Measurements from ENCODE around the gene HBB.
"Not testable (repeated sequence)": the region's sequence is repeated elsewhere in the genome, so short reads cannot be mapped to it uniquely, and the experiment has no call there.

HBB gene

DNA sequence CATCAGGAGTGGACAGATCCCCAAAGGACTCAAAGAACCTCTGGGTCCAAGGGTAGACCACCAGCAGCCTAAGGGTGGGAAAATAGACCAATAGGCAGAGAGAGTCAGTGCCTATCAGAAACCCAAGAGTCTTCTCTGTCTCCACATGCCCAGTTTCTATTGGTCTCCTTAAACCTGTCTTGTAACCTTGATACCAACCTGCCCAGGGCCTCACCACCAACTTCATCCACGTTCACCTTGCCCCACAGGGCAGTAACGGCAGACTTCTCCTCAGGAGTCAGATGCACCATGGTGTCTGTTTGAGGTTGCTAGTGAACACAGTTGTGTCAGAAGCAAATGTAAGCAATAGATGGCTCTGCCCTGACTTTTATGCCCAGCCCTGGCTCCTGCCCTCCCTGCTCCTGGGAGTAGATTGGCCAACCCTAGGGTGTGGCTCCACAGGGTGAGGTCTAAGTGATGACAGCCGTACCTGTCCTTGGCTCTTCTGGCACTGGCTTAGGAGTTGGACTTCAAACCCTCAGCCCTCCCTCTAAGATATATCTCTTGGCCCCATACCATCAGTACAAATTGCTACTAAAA is at the start of gene HBB:
HBB (minus strand) TSS at position 340 of the 579 bp plus-strand sequence; CDS start at position 290, 50 bp downstream.
- DNase-seq = no peak

DNA sequence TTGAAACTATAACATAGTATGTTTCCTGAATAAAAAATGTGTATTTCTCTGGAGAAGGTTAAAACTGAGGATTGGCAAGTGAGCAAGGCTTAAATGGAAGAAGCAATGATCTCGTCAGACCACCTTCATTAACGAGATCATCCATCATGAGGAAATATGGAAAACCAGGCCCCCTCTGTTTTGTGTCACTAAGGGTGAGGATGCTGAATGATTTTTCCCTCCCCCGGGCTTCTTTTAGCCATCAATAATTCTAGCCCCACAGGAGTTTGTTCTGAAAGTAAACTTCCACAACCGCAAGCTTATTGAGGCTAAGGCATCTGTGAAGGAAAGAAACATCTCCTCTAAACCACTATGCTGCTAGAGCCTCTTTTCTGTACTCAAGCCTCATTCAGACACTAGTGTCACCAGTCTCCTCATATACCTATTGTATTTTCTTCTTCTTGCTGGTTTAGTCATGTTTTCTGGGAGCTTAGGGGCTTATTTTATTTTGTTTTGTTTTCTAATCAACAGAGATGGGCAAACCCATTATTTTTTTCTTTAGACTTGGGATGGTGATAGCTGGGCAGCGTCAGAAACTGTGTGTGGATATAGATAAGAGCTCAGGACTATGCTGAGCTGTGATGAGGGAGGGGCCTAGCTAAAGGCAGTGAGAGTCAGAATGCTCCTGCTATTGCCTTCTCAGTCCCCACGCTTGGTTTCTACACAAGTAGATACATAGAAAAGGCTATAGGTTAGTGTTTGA is 48.7 kb upstream of the HBB start:
- DNase-seq = no peak

DNA sequence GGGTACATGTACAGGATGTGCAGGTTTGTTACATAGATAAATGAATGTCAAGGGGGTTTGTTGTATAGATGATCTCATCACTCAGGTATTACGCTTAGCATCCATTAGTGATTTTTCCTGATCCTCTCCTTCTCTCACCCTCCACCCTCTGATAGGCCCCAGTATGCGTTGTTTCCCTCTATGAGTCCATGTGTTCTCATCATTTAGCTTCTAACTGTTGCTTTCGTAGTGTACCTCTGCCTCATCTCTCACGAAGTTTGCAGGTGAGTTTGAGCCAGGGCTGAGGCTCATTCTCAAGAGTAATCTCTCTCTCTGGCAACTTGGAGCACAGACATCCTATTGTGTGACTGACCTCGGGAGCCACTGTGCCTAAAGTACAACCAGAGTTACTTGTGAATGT is 47.5 kb upstream of the HBB start:
- DNase-seq = no peak

DNA sequence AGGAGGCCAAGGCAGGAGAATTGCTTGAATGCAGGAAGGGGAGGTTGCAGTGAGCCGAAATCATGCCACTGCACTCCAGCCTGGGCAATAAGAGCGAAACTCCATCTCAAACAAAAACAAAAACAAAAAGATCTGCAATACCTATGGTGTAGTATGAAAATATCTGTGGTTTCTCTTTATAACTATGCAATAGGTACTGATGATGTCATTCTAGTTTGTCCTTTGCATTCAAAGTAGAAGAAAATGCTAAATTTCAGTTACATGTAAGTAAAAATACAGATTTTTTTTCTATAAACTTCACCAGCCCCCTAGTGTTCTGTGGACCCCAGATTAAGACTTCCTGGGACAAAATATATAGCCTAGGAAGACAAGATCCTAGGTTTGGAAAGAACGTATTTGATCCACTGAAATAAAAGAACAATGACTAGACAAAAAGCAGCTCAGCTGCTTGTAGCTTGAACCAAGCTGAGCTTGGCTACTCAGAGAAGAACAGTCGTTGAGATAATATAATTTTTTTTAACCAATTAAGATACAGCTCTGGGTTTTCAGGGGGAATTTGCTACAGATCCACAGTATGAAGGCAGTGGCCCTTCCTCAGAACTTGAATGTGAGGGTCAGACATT is 45.6 kb upstream of the HBB start:
- no peak for DNase-seq

DNA sequence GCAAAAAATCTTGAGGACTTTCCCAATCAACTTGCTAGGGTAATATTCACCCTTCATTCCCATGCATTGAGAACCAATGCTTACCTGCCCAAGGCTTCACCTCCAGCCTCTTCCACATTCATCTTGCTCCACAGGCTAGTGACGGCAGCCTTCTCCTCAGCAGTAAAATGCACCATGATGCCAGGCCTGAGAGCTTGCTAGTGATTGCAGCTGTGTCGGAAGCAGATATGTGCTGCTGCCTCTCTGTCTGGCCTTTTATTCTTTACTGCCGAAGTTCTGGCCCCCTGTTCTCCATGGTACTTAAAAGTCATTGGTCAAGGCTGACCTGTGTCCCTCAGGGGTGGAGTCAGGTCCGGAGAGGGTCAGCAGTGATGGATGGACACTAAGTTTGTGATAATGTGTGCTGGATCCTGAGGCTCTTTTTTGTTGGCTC is 42.9 kb upstream of the HBB start, which contains the start of gene HBE1:
HBE1 (minus strand) TSS at position 231 of the 433 bp plus-strand sequence; CDS start at position 176, 55 bp downstream.
- no peak for DNase-seq

DNA sequence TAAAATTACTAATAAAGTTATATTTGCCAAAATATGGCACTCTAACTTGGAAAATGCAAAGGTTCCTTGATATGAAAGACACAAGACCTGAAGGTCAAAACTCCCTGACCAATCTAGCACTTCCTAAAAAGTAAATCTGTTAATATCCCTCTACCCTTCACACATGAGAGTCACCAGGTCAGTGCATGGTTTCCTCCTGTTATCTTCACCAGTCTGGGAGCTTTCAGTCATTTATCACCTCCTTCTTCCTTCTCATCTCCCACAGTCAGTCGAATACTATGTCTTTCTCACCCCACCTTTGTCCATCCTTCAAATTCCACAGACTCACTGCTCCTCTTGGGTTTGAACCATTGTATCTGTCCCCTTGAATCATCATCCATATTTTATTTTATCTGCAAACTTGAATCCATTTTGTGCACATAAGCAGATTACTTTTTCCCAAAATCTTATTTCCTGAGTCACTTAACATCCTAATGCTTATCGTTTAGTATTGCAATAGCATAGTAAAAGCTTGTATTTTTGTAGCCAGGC is 40.2 kb upstream of the HBB start:
- DNase-seq = no peak

DNA sequence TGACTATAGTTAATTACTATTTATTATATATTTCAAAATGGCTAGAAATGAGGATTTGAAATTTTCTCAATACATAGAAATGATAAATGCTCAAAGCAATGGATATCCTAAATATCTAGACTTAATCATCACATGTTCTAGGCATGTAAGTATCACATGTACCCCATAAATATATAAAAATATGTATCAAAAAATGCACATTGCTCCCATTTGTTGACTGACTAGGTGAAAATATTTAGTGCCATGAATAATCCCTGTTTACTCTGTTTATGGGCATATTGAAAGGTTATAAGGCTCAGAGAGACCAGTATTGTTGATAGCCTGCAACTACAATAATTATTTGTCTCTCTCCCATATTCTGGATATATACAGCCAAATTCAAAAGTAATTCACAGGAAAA is 39.7 kb upstream of the HBB start:
- DNase-seq = no peak

DNA sequence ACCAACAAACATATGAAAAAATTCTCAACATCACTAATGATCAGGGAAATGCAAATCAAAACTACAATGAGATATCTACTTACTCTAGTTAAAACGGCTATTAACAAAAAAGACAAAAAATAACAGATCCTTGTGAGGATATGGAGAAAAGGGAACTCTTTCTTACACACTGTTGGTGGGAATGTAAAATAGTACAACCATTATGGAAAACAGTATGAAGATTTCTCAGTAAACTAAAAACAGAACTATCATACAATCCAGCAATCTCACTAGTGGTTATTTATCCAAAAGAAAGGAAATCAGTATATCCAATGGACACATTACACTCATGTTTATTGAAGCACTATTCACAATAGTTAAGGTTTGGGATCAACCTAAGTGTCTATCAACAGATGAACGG is 39.0 kb upstream of the HBB start:
- no peak for DNase-seq

DNA sequence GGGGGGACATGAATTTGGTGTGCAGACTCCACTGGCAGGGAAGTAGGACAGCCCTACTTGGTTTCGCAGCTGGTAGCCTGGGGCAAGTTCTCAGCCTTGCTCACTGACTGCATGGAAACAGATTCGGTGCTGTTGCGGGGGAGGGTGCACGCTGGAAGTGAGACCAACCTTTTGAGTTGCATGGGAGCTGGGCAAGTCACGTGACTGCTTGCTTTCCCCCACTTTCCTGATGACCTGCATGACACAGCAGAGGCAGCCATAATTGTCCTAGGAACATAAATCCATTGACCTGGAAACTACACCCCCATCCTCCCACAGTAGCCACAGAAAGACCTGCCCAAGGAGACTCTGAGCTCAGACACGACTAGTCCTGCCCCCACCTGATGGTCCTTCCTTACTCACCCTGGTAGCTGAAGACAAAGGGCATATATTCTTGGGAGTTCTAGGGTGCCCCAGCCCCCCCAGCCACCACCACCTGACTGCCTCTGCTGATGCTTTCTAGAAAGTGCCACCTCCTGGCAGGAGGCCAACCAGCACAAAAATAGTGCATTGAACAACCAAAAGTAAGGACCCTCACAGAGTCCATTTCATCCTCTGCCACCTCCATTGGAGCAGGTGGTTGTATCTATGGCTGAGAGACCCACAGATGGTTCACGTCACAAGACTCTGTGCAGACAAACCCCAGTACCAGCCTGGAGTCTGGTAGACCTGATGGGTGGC is 31.8 kb upstream of the HBB start:
- no peak for DNase-seq

DNA sequence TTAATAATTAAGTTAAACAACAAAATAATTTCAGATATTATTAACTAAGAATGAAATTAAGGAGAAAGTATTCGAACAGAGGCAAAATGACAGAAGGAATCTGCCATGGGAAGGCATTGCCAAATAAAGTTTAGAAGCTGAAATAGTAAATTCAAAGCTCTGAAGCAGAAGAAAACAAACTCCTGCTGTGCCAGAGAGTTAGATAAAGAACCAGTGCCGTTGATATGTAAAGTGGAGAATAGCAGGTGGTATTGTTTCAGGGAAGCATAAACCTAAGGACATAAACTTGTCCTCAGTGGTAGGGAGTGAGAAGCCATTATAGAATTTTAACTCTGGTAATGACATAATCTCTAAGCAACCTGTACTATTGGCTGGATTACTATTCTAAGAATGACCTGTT is 30.4 kb upstream of the HBB start:
- no peak for DNase-seq

DNA sequence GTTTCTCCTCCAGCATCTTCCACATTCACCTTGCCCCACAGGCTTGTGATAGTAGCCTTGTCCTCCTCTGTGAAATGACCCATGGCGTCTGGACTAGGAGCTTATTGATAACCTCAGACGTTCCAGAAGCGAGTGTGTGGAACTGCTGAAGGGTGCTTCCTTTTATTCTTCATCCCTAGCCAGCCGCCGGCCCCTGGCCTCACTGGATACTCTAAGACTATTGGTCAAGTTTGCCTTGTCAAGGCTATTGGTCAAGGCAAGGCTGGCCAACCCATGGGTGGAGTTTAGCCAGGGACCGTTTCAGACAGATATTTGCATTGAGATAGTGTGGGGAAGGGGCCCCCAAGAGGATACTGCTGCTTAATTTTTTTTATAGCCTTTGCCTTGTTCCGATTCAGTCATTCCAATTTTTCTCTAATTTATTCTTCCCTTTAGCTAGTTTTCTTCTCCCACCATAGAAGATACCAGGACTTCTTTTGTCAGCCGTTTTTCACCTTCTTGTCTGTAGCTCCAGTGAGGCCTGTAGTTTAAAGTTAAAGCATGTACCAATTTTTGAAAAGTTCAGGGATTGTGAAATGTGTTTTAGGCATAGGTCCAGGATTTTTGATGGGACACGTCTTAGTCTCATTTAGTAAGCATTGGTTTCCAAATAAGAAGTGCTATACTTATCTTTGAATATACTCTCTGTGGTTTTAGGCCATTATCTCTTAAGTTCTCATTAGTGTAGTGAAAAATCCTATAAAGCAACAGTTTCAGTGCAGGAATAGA is 28.0 kb upstream of the HBB start, which contains the start of gene HBG2:
HBG2 (minus strand) TSS at position 136 of the 768 bp plus-strand sequence; CDS start at position 83, 53 bp downstream.
- DNase-seq = not testable (repeated sequence)

DNA sequence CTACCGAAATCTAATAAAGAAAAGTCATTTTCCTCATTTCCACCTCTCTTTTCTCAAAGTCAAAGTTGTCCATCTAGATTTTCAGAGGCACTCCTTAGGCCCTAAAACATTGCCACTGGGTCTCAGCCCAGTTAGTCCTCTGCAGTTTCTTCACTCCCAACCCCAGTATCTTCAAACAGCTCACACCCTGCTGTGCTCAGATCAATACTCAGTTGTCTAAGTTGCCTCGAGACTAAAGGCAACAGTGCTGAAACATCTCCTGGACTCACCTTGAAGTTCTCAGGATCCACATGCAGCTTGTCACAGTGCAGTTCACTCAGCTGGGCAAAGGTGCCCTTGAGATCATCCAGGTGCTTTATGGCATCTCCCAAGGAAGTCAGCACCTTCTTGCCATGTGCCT is 27.2 kb upstream of the HBB start:
- DNase-seq = not testable (repeated sequence)

DNA sequence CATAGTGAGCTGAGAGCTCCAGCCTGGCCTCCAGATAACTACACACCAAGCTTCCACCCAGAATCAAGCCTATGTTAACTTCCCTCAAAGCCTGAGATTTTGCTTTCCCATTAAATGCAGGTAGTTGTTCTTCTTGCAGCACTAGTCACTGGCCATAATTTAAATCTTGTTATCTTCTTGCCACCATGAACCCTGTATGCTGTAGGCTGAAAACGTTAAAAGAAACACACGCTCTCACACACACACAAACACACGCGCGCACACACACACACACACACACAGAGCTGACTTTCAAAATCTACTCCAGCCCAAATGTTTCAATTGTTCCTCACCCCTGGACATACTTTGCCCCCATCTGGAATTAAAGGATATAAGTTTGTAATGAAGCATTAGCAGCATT is 26.6 kb upstream of the HBB start:
- not testable (repeated sequence) for DNase-seq

DNA sequence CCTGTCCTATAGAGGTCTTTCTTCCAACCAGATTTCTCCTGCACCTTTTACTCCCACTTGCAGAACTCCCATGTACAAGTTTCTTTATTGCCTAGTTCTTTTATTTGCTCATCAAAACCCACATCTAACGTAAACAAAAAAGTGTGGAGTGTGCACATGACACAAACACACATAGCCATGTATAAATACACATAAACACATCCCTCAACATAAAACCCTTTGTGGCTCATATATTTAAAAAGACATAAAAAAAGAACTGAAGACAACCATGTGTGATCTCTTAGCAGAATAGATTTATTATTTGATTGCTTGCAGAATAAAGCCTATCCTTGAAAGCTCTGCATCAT is 26.0 kb upstream of the HBB start:
- DNase-seq = no peak

DNA sequence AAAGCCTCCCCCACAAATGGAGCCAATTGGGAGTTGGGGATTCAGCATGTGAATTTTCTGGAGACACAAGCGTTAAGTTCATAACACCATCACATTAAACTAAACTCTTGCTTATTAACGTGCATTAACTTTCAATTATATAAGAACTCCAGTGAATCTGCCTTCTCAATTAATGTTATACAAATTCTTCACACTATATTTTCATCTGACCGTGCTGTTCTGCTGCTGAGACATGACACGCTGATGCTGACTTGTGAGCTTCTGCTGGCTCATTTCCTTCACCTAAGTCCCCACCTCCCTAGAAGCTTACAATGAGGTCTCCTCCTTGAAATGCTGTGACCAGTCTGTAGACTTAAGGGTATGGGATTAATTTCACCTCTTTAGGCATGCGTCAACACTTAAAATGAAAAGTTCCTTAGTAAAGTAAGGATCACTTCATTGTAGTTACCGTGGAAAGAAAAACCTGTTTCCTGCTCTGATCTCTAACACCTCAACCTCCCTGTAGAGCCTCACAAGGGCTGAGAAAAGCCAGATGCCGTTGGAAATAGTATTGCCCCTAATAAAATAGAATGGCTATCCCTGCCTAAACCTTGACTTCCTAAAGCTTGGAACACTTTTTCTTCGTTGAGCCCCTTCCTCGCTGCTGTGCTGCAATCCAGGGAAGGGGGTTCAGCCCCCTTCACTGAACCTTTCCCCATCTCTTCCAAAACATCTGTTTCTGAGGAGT is 25.5 kb upstream of the HBB start:
- no peak for DNase-seq

DNA sequence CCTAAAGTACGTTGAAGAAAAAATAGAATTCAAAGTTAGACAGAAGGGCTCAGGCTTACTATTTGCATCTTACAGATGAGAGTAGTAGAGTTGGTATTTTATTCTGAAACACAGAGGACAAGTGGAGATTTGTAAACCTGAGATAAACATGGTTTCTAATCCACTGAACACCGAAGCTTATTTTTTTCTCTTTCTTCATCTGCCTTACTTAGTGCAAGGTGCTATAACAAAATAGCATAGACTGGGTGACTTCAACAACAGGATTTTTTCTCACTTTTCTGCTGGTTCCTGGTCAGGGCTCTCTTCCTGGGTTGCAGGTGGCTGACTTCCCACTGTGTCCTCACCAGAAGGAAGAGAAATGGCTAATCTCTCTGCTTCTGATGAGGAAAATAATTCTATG is 24.9 kb upstream of the HBB start:
- DNase-seq = no peak

DNA sequence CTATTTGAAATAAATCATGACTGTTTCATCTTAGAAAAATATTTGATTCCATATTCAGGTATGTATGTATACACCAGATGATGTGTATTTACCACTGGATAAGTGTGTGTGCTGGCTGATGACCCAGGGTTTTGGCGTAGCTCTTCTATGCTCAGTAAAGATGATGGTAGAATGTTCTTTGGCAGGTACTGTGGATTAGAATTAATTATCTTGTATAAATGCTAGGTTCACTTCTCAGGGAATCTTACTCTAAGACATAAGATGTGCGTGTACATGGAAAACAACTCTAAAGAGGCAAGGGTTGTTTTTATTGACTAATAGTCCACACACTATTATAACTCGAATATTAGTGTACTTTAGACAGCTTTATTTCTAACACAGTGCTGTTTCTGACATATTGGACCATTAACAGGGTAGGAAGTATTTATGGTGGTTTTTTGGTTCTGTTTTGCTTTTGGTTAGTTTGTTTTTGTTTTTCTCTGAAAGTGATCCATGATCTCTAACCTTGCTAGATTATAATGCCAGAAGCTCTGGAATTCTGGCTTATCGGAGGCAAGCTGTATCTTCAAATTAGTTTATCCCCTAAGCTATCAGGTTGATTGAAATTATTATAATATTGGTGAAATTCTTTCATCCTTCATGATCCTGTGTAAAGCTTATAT is 23.8 kb upstream of the HBB start:
- DNase-seq = no peak

DNA sequence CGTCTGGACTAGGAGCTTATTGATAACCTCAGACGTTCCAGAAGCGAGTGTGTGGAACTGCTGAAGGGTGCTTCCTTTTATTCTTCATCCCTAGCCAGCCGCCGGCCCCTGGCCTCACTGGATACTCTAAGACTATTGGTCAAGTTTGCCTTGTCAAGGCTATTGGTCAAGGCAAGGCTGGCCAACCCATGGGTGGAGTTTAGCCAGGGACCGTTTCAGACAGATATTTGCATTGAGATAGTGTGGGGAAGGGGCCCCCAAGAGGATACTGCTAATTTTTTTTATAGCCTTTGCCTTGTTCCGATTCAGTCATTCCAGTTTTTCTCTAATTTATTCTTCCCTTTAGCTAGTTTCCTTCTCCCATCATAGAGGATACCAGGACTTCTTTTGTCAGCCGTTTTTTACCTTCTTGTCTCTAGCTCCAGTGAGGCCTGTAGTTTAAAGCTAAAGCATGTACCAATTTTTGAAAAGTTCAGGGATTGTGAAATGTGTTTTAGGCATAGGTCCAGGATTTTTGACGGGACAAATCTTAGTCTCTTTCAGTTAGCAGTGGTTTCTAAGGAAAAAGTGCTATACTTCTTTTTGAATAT is 23.0 kb upstream of the HBB start, which contains the start of gene HBG1:
HBG1 (minus strand) TSS at position 51 of the 590 bp plus-strand sequence. CDS start 53 bp downstream, outside the sequence.
- DNase-seq = not testable (repeated sequence)

DNA sequence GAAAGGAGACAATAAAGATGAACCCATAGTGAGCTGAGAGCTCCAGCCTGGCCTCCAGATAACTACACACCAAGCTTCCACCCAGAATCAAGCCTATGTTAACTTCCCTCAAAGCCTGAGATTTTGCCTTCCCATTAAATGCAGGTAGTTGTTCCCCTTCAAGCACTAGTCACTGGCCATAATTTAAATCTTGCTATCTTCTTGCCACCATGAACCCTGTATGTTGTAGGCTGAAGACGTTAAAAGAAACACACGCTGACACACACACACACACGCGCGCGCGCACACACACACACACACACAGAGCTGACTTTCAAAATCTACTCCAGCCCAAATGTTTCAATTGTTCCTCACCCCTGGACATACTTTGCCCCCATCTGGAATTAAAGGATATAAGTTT is 21.6 kb upstream of the HBB start:
- not testable (repeated sequence) for DNase-seq

DNA sequence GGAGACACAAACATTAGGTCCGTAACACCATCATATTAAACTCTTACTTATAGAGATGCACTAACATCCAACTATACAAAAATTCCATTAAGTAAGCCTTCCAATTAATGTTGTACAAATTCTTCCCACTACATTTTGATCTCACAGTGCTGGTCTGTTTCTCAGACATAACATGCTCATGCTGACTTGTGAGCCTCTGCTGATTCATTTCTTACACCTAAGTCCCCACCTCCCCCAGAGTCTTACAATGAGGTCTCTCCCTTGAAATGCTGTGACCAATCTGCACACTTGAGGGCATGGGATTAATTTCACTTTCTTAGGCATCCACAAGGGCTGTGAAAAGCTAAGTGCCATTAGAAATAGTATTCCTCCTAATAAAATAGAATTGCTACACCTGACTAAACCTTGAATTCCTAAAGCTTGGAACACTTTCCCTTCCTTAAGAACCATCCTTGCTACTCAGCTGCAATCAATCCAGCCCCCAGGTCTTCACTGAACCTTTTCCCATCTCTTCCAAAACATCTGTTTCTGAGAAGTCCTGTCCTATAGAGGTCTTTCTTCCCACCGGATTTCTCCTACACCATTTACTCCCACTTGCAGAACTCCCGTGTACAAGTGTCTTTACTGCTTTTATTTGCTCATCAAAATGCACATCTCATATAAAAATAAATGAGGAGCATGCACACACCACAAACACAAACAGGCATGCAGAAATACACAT is 20.8 kb upstream of the HBB start:
- DNase-seq = no peak

All from NCI-H82 (cell line).